SK-N-SH (cell line): ENCODE results near the gene LIN9. TPM values are rescaled to one million over a fixed set of nuclear protein-coding genes. Genes with fewer than 3 reads are reported as not detected.

Source experiments
- CTCF ChIA-PET: fragments of 300-600, 350-600 bp; formaldehyde crosslinking; extraction: SDS; loops from one replicate; lab custom pipeline; 2021; lab: Yijun Ruan, JAX
- POLR2A ChIA-PET: fragments of 350-600 bp; sonication (Branson Sonifier 250); formaldehyde crosslinking; extraction: SDS; loops from one replicate; lab custom pipeline; 2020; ENCODE audit warnings: antibody characterized with exemption, inconsistent platforms; lab: Yijun Ruan, JAX
- DNase-seq: peaks from one replicate; pipeline ENCODE4 v3.0.0; 2012
- H2AFZ ChIP-seq: fragments of 200-600 bp; sonication (generic); 2 replicates; pipeline ENCODE4 v1.8.1; 2016; ENCODE audit warnings: antibody characterized with exemption, mild to moderate bottlenecking, low read depth
- H3F3A ChIP-seq: fragments of 200-600 bp; sonication (generic); replicated peaks from 2 replicates; pipeline ENCODE3; 2016; ENCODE audit warnings: antibody characterized with exemption, mild to moderate bottlenecking; ENCODE audit not compliant: insufficient read depth
- H3K27ac ChIP-seq, 2 experiments: fragments of 200-500 bp in 1 of 2; fragments of 200-600 bp in 1 of 2; sonication (Bioruptor generic) in 1 of 2; sonication (generic), shearing (Covaris generic) in 1 of 2; 2 replicates each; pipeline versions ENCODE4 v1.5.1 to v1.6.1; 2014 to 2016; ENCODE audit warnings: low read depth in 2 of 2, inconsistent platforms in 1 of 2, low read length in 1 of 2, mild to moderate bottlenecking in 1 of 2, mixed read lengths in 1 of 2
- H3K27me3 ChIP-seq: fragments of 200-600 bp; sonication (generic), shearing (Covaris generic); 2 replicates; pipeline ENCODE4 v1.6.1; 2016; ENCODE audit warnings: mixed run types; ENCODE audit not compliant: insufficient read depth
- H3K36me3 ChIP-seq, 2 experiments: fragments of 200-500 bp in 1 of 2; fragments of 200-600 bp in 1 of 2; sonication (Bioruptor generic) in 1 of 2; sonication (generic) in 1 of 2; replicated peaks in 1 of 2; 2 replicates each; pipeline versions ENCODE3 to v1.5.1; 2014 to 2016; ENCODE audit warnings: low read length in 1 of 2, mild to moderate bottlenecking in 1 of 2; ENCODE audit not compliant: insufficient read depth in 2 of 2, control insufficient read depth in 1 of 2
- H3K4me1 ChIP-seq, 2 experiments: fragments of 200-500 bp in 1 of 2; fragments of 200-600 bp in 1 of 2; sonication (Bioruptor generic) in 1 of 2; sonication (generic), shearing (Covaris generic) in 1 of 2; 2 replicates each; pipeline versions ENCODE4 v1.5.1 to v1.6.1; 2014 to 2016; ENCODE audit warnings: low read depth in 1 of 2, low read length in 1 of 2, mixed run types in 1 of 2; ENCODE audit not compliant: insufficient read depth in 2 of 2, control insufficient read depth in 1 of 2
- H3K4me2 ChIP-seq: fragments of 200-600 bp; sonication (generic), shearing (Covaris generic); 2 replicates; pipeline ENCODE4 v1.6.1; 2017; ENCODE audit warnings: mixed run types
- H3K4me3 ChIP-seq, 2 experiments: fragments of 200-500 bp in 1 of 2; fragments of 200-600 bp in 1 of 2; sonication (Bioruptor generic) in 1 of 2; sonication (generic), shearing (Covaris generic) in 1 of 2; 2 replicates each; pipeline versions ENCODE4 v1.5.1 to v1.8.1; 2014 to 2016; ENCODE audit warnings: low read depth in 2 of 2, inconsistent platforms in 1 of 2, low read length in 1 of 2, mild to moderate bottlenecking in 1 of 2, mixed read lengths in 1 of 2, moderate library complexity in 1 of 2
- H3K79me2 ChIP-seq: fragments of 200-600 bp; sonication (generic); 2 replicates; pipeline ENCODE4 v1.8.1; 2017; ENCODE audit warnings: mild to moderate bottlenecking; ENCODE audit not compliant: insufficient read depth
- H3K9ac ChIP-seq: fragments of 200-600 bp; sonication (generic); 2 replicates; pipeline ENCODE4 v1.6.1; 2017; ENCODE audit warnings: mixed run types
- H3K9me2 ChIP-seq: fragments of 200-600 bp; sonication (generic); 2 replicates; pipeline ENCODE4 v1.6.1; 2017; ENCODE audit warnings: mixed run types
- H3K9me3 ChIP-seq: fragments of 200-600 bp; sonication (generic); 2 replicates; pipeline ENCODE4 v1.6.1; 2017; ENCODE audit warnings: mixed run types, mild to moderate bottlenecking, moderate library complexity
- H4K20me1 ChIP-seq: fragments of 200-600 bp; sonication (generic); 2 replicates; pipeline ENCODE4 v1.6.1; 2017; ENCODE audit warnings: mild to moderate bottlenecking, mixed run types; ENCODE audit not compliant: insufficient read depth
- CTCF ChIP-seq: fragments of 200-600 bp; sonication (generic); IDR thresholded peaks from 2 replicates; pipeline ENCODE4 v1.6.1; 2017; ENCODE audit warnings: antibody characterized with exemption, mild to moderate bottlenecking, moderate library complexity
- EP300 ChIP-seq, 2 experiments: IDR thresholded peaks; 2 replicates each; pipeline versions ENCODE4 v1.4.0 to v1.6.1; 2012; ENCODE audit warnings: borderline replicate concordance in 1 of 2, low read depth in 1 of 2, low read length in 1 of 2
- GATA2 ChIP-seq: sonication (generic); formaldehyde crosslinking; IDR thresholded peaks from 2 replicates; pipeline ENCODE4 v1.5.0; 2020; ENCODE audit warnings: mild to moderate bottlenecking, missing genetic modification reagents
- IRF3 ChIP-seq: fragments of 150-350 bp; IDR thresholded peaks from 2 replicates; pipeline ENCODE4 v1.6.1; 2016; ENCODE audit warnings: mild to moderate bottlenecking, low read depth, low read length
- MEF2A ChIP-seq: IDR thresholded peaks from 2 replicates; pipeline ENCODE4 v1.4.0; 2012; ENCODE audit warnings: low read depth, borderline replicate concordance
- NFIC ChIP-seq: IDR thresholded peaks from 2 replicates; pipeline ENCODE4 v1.4.0; 2012; ENCODE audit warnings: borderline replicate concordance
- NRF1 ChIP-seq: IDR thresholded peaks from 2 replicates; pipeline ENCODE4 v1.6.1; 2012; ENCODE audit warnings: low read depth, mild to moderate bottlenecking, low read length
- RAD21 ChIP-seq: IDR thresholded peaks from 2 replicates; pipeline ENCODE4 v1.6.1; 2012; ENCODE audit warnings: mild to moderate bottlenecking, low read length
- REST ChIP-seq: IDR thresholded peaks from 2 replicates; pipeline ENCODE4 v1.6.1; 2012; ENCODE audit warnings: mild to moderate bottlenecking, low read depth, low read length, moderate library complexity
- RXRA ChIP-seq: IDR thresholded peaks from 2 replicates; pipeline ENCODE4 v1.4.0; 2012; ENCODE audit warnings: low read depth, mild to moderate bottlenecking, borderline replicate concordance
- SIN3A ChIP-seq: IDR thresholded peaks from 2 replicates; pipeline ENCODE4 v1.6.1; 2012; ENCODE audit warnings: low read depth, mild to moderate bottlenecking, low read length, moderate library complexity, borderline replicate concordance
- TAF1 ChIP-seq: IDR thresholded peaks from 2 replicates; pipeline ENCODE4 v1.6.1; 2012; ENCODE audit warnings: low read depth, mild to moderate bottlenecking, low read length, moderate library complexity, borderline replicate concordance
- TEAD4 ChIP-seq: IDR thresholded peaks from 2 replicates; pipeline ENCODE4 v1.4.0; 2012; ENCODE audit warnings: mild to moderate bottlenecking, borderline replicate concordance; ENCODE audit not compliant: insufficient read depth
- WGBS: methylation state at CpG from one replicate; pipeline ENCODE4 v1.1.6; 2017; ENCODE audit warnings: low lambda C conversion rate; 5-methylcytosine and 5-hydroxymethylcytosine counted together
- polyA plus RNA-seq, 3 experiments: library from polyadenylated mRNA; depleted of rRNA; stranded (reverse); fragments of >200 nt; gene quantifications; 2 replicates each; pipeline ENCODE4 v1.2.3, GENCODE V29; 2012

Gene LIN9
- polyA plus RNA-seq, 1 of the 3 experiments (the other 2 are of a cell fraction): 1.7 TPM

- Histone ChIP-seq H3K27ac (no peak overlapping the region), H3K4me3 (no peak overlapping the region), H3F3A (no peaks in the 10 kb centered on the region), H3K27me3 (no peaks in the 10 kb centered on the region), H3K9ac (no peak overlapping the region), H3K9me3 (no peaks in the 10 kb centered on the region), H3K9me2 (no peaks in the 10 kb centered on the region), H3K4me2 (no peak overlapping the region), H3K36me3 (peaks cover 0 to 8% of the 10 kb centered on the region in 2 experiments), H3K79me2 (no peaks in the 10 kb centered on the region), H2AFZ (no peak overlapping the region), H3K4me1 (peaks cover 0 to 5% of the 10 kb centered on the region in 2 experiments; a peak in 1 of 4 replicates), H4K20me1 (no peaks in the 10 kb centered on the region)
- CTCF ChIA-PET: interaction anchor here (0.9 to 1.5 kb wide), 5 partner anchors 15 to 400 kb away, joined by 3 to 7 read pairs (median 3); no protein-coding TSS in a partner anchor
- no peak for DNase-seq
- POLR2A ChIA-PET: no interaction called here
- 96% methylated on average over 3 of the region's 3 CpGs for WGBS
- TF ChIP-seq GATA2 (no peak), RAD21 (no peak)
These were observed 82.4 kb downstream of the LIN9 start for GRCh38 chr1:226226601-226227000.

GRCh38 chr1:226223786-226224244 lies 85.1 kb downstream of the LIN9 start:
- Histone ChIP-seq H3K79me2 (no peaks in the 10 kb centered on the region), H3K27ac (no peak overlapping the region), H4K20me1 (no peaks in the 10 kb centered on the region), H3K9me3 (no peaks in the 10 kb centered on the region), H3F3A (no peaks in the 10 kb centered on the region), H3K36me3 (no peaks in the 10 kb centered on the region), H2AFZ (peak overlapping the region; percentile 76; the same call in 1 of the 2 replicates)
- peak; percentile 82 for DNase-seq
- TF ChIP-seq TAF1 (no peak), CTCF (peak; percentile 16; the same call in 1 of the 2 replicates)
- TF ChIP-seq, all 33 proteins: peak for 1
- H3K4me3 ChIP-seq: peak overlapping the region; percentile 41 to 50; a peak in 3 of 4 replicates
- H3K9me2 ChIP-seq: no peaks in the 10 kb centered on the region
- WGBS: 2% methylated on average over 10 of the region's 55 CpGs
- no peak overlapping the region for H3K9ac ChIP-seq
- peak overlapping the region; percentile 66 for H3K4me2 ChIP-seq
- H3K4me1 ChIP-seq: peaks cover 0 to 5% of the 10 kb centered on the region in 2 experiments; a peak in 1 of 4 replicates
- CTCF ChIA-PET: interaction anchor here (1.7 to 2.0 kb wide), 3 partner anchors 26 to 159 kb away, joined by 4 to 8 read pairs (median 4); no protein-coding TSS in a partner anchor
- POLR2A ChIA-PET: no interaction called here
- no peaks in the 10 kb centered on the region for H3K27me3 ChIP-seq

- Histone ChIP-seq H3K27ac (no peak within 1 kb of the TSS), H3K27me3 (no peaks in the 10 kb centered on the region), H4K20me1 (no peaks in the 10 kb centered on the region), H3K9ac (no peak within 1 kb of the TSS), H3K9me3 (no peaks in the 10 kb centered on the region), H3K4me3 (peak within 1 kb of the TSS; percentile 41 to 50; a peak in 3 of 4 replicates), H3K4me2 (peak within 1 kb of the TSS; percentile 66), H3K4me1 (peaks cover 0 to 5% of the 10 kb centered on the region in 2 experiments; a peak in 1 of 4 replicates), H3K36me3 (no peaks in the 10 kb centered on the region), H2AFZ (peak within 1 kb of the TSS; percentile 76; the same call in 1 of the 2 replicates), H3F3A (no peaks in the 10 kb centered on the region), H3K9me2 (no peaks in the 10 kb centered on the region), H3K79me2 (no peaks in the 10 kb centered on the region)
- POLR2A ChIA-PET: no interaction called here
- CTCF ChIA-PET: interaction anchor here (1.7 to 2.0 kb wide), 3 partner anchors 25 to 158 kb away, joined by 4 to 8 read pairs (median 4); no protein-coding TSS in a partner anchor
- DNase-seq: peak; percentile 33
- WGBS: 63% methylated on average over 11 of the region's 62 CpGs
- no peak for TF ChIP-seq NFIC
- TF ChIP-seq EP300 (IDR thresholded peaks at IDR 0.05; ENCODE audit: borderline replicate concordance in 1 of 2, low read depth in 1 of 2, low read length in 1 of 2): no peak
- TF ChIP-seq RXRA: no peak
- TF ChIP-seq RAD21: no peak
- no peak for TF ChIP-seq TEAD4
- TF ChIP-seq NRF1: no peak
- no peak for TF ChIP-seq MEF2A
- no peak for TF ChIP-seq REST
- no peak for TF ChIP-seq IRF3
- no peak for TF ChIP-seq SIN3A
These were observed 85.7 kb downstream of the LIN9 start, which contains the start of gene MIXL1 for GRCh38 chr1:226223157-226223785. Gene MIXL1 (plus strand): TSS chr1:226223664. CDS start chr1:226223682, 18 bp downstream.
